C4-2B (cell line): ENCODE results near the gene NPVF.

Source experiments
- CTCF ChIP-seq: fragments of 450-650 bp; conservative IDR thresholded peaks from 2 replicates; pipeline ENCODE4 v1.5.1; 2017; ENCODE audit warnings: mild to moderate bottlenecking
- ZFX ChIP-seq: fragments of 450-650 bp; IDR thresholded peaks from 2 replicates; pipeline ENCODE4 v1.6.1; 2017

GRCh38 chr7:25180946-25181345, 47.3 kb downstream of the NPVF start:
- TF ChIP-seq ZFX (no peak), CTCF (no peak)
